ENCODE data around the gene ANXA3.
"Not testable (repeated sequence)": the region's sequence is repeated elsewhere in the genome, so short reads cannot be mapped to it uniquely, and the experiment has no call there.

ANXA3 gene, protein sequence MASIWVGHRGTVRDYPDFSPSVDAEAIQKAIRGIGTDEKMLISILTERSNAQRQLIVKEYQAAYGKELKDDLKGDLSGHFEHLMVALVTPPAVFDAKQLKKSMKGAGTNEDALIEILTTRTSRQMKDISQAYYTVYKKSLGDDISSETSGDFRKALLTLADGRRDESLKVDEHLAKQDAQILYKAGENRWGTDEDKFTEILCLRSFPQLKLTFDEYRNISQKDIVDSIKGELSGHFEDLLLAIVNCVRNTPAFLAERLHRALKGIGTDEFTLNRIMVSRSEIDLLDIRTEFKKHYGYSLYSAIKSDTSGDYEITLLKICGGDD

DNA sequence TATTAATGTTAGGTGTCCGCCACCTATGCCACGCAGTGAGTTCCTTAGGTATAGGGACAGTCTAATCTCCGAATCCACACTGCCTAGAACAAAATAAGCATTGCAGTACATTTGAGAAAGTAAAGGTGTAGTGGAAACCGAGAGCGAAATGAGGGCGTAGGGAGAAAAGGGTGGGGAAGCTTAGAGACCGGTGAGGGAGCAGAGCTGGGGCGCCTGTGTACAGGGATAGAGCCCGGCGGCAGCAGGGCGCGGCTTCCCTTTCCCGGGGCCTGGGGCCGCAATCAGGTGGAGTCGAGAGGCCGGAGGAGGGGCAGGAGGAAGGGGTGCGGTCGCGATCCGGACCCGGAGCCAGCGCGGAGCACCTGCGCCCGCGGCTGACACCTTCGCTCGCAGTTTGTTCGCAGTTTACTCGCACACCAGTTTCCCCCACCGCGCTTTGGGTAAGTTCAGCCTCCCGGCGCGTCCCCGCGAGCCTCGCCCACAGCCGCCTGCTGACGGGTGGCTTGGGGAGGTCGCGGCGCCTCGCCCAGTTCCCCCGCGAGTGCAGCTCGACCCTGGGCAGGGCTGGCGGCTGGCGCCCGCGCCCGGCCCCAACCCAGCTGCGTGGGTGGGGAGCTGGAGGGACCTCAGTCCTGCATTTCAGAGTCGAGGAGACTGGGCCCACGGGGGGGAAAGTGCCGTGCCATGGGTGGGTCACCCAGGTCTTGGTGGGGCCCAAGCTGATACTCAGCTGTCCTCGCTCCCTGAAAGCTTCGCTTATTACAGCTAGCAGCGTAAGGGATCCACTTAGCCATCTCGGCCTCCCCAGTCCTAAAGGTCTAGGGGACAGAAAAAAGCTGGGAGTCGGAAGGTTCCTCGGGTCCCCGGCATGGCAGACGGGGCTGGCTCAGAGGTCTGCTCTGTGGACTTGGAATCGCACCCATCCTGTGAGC lies at the start of gene ANXA3:
TSS of gene ANXA3 (plus strand) at position 351 of the 932 bp plus-strand sequence. CDS start 2,704 bp downstream, outside the sequence.
- Histone ChIP-seq H3K4me3 (ENCODE audit: low read length) (peak within 1 kb of the TSS; percentile 56; the same call in 1 of the 2 replicates), H3K27me3 (ENCODE audit: control insufficient read depth, insufficient read depth, low read length) (peaks cover 2% of the 10 kb centered on the region; the same call in 1 of the 2 replicates), H3K36me3 (ENCODE audit: control insufficient read depth, insufficient read depth, low read length) (no peaks in the 10 kb centered on the region), H3K9me3 (ENCODE audit: control insufficient read depth, insufficient read depth, low read length) (no peaks in the 10 kb centered on the region), H3K4me1 (ENCODE audit: control insufficient read depth, insufficient read depth, low read length) (peaks cover 5% of the 10 kb centered on the region; the same call in 1 of the 2 replicates), H3K27ac (ENCODE audit: low read length) (no peak within 1 kb of the TSS)
- DNase-seq (ENCODE audit: low read depth, low spot score): no peak
- no CpG with 5 or more reads among the region's 65 CpGs for WGBS (ENCODE audit: insufficient coverage, insufficient read length)

DNA sequence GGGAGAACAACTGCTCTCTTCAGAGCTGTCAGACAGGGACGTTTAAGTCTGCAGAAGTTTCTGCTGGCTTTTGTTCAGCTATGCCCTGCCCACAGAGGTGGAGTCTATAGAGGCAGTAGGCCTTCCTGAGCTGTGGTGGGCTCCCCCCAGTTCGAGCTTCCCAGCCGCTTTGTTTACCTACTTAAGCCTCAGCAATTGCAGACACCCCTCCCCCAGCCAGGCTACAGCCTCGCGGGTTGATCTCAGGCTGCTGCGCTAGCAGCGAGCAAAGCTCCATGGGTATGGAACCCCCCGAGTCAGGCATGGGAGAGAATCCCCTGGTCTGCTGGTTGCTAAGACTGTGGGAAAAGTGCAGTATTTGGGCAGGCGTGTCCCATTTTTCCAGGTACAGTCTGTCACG lies 45.3 kb upstream of the ANXA3 start:
- not testable (repeated sequence) for H3K9me3 ChIP-seq (ENCODE audit: control insufficient read depth, insufficient read depth, low read length); H3K27ac ChIP-seq (ENCODE audit: low read length); H3K4me1 ChIP-seq (ENCODE audit: control insufficient read depth, insufficient read depth, low read length); H3K27me3 ChIP-seq (ENCODE audit: control insufficient read depth, insufficient read depth, low read length); H3K4me3 ChIP-seq (ENCODE audit: low read length); DNase-seq (ENCODE audit: low read depth, low spot score)
- peaks cover 12% of the 10 kb centered on the region; the same call in 1 of the 2 replicates for H3K36me3 ChIP-seq (ENCODE audit: control insufficient read depth, insufficient read depth, low read length)
- WGBS (ENCODE audit: insufficient coverage, insufficient read length): no CpG with 5 or more reads among the region's 10 CpGs

DNA sequence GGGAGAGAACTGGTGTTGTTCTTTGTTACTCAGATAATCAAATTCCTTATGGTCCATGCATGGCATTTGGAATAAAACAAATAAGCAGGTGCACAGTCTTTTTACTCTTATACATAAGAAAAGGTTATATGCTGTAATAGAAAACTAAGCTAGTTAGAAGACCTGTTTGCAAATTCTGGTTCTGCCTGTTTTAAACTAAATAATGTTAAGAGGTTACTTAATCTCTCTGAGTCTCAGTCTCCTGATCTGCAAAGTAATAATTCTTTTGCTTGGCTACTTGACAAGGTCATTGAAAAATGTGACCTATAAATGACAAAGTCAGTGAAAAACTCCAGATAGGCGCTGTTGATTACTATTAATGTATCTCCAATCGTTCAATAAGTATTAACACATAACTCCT lies 42.5 kb upstream of the ANXA3 start:
- H3K27ac ChIP-seq (ENCODE audit: low read length): no peak overlapping the region
- no peak for DNase-seq (ENCODE audit: low read depth, low spot score)
- peaks cover 20% of the 10 kb centered on the region; the same call in 1 of the 2 replicates for H3K36me3 ChIP-seq (ENCODE audit: control insufficient read depth, insufficient read depth, low read length)
- no peaks in the 10 kb centered on the region; the same call in 1 of the 2 replicates for H3K4me1 ChIP-seq (ENCODE audit: control insufficient read depth, insufficient read depth, low read length)
- no peaks in the 10 kb centered on the region for H3K9me3 ChIP-seq (ENCODE audit: control insufficient read depth, insufficient read depth, low read length)
- H3K27me3 ChIP-seq (ENCODE audit: control insufficient read depth, insufficient read depth, low read length): no peaks in the 10 kb centered on the region
- no peak overlapping the region for H3K4me3 ChIP-seq (ENCODE audit: low read length)
- WGBS (ENCODE audit: insufficient coverage, insufficient read length): no CpG with 5 or more reads among the region's 2 CpGs

DNA sequence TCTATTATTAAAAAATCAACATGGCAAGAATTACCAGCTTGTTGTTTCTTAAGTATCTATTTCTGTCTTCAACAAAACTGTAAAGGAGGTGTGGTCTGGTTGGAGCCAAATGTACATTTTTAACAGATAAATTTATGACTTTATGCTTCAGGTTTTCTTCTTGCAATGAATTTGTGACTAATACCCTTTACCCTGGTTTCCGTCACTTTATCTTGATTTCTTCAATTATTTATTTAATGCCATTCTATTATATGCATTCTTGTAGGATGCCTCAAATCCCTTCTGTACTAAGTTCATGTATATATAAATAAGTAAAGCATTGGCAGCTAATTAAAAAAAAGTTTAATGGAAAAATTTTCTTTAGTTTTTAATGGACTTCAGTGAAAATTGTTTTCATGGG lies 41.5 kb upstream of the ANXA3 start:
- H3K27me3 ChIP-seq (ENCODE audit: control insufficient read depth, insufficient read depth, low read length): no peaks in the 10 kb centered on the region
- H3K9me3 ChIP-seq (ENCODE audit: control insufficient read depth, insufficient read depth, low read length): no peaks in the 10 kb centered on the region
- DNase-seq (ENCODE audit: low read depth, low spot score): no peak
- H3K4me1 ChIP-seq (ENCODE audit: control insufficient read depth, insufficient read depth, low read length): no peaks in the 10 kb centered on the region; the same call in 1 of the 2 replicates
- peaks cover 22% of the 10 kb centered on the region; the same call in 1 of the 2 replicates for H3K36me3 ChIP-seq (ENCODE audit: control insufficient read depth, insufficient read depth, low read length)
- H3K4me3 ChIP-seq (ENCODE audit: low read length): no peak overlapping the region
- H3K27ac ChIP-seq (ENCODE audit: low read length): no peak overlapping the region
- no CpG with 5 or more reads among the region's 1 CpG for WGBS (ENCODE audit: insufficient coverage, insufficient read length)

DNA sequence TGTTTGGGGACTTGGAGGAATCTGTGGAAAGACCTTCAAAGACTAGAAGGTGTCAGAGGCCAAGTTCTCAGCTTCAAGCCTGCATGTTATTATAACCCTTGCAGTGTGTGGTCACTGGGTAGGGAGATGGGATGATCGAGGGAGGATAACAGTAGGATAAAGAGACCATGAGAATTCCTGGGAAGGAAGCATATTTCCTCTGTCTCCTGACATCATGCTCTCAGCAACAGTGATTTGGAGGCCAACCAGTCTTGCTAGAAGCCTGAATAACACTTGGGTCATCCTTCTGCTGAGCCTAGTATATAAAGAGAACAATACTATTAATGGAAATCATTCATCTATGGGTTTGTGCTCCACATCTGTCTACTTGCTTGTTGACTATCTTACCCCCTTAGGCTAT lies 40.9 kb upstream of the ANXA3 start:
- Histone ChIP-seq H3K4me1 (ENCODE audit: control insufficient read depth, insufficient read depth, low read length) (no peaks in the 10 kb centered on the region; the same call in 1 of the 2 replicates), H3K36me3 (ENCODE audit: control insufficient read depth, insufficient read depth, low read length) (peaks cover 22% of the 10 kb centered on the region; the same call in 1 of the 2 replicates), H3K27me3 (ENCODE audit: control insufficient read depth, insufficient read depth, low read length) (no peaks in the 10 kb centered on the region), H3K9me3 (ENCODE audit: control insufficient read depth, insufficient read depth, low read length) (no peaks in the 10 kb centered on the region), H3K27ac (ENCODE audit: low read length) (no peak overlapping the region), H3K4me3 (ENCODE audit: low read length) (no peak overlapping the region)
- no peak for DNase-seq (ENCODE audit: low read depth, low spot score)
- no CpG with 5 or more reads among the region's 1 CpG for WGBS (ENCODE audit: insufficient coverage, insufficient read length)

DNA sequence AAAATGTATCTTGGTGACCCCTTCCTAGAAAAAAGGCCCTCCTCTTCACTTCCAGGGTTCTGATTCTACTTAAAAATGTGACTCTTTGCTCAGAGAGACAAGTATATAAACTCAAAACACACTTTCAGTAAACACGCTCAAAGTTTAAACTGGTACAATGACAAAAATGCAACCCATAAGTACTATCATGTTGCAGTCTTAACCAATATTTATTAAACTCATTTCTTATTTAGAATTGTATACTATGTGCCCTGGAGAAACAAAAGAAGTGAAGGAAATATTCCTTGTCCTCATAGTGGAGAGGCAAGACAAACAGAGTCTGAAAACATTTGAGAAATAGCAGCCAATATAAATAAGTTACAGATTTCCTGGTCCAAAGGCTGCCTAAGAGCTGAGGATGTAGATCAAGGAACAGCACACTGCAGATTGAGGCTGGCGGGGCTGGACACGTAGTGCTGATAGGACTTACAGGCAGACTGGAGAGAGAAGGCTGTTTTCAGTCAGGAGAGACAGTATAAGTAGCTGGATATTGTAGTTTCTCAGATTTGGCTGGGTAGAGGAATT lies 39.1 kb upstream of the ANXA3 start:
- peaks cover 19% of the 10 kb centered on the region; the same call in 1 of the 2 replicates for H3K36me3 ChIP-seq (ENCODE audit: control insufficient read depth, insufficient read depth, low read length)
- H3K4me3 ChIP-seq (ENCODE audit: low read length): no peak overlapping the region
- no peaks in the 10 kb centered on the region for H3K27me3 ChIP-seq (ENCODE audit: control insufficient read depth, insufficient read depth, low read length)
- no CpG with 5 or more reads among the region's 3 CpGs for WGBS (ENCODE audit: insufficient coverage, insufficient read length)
- DNase-seq (ENCODE audit: low read depth, low spot score): no peak
- no peak overlapping the region for H3K27ac ChIP-seq (ENCODE audit: low read length)
- H3K9me3 ChIP-seq (ENCODE audit: control insufficient read depth, insufficient read depth, low read length): no peaks in the 10 kb centered on the region
- H3K4me1 ChIP-seq (ENCODE audit: control insufficient read depth, insufficient read depth, low read length): no peaks in the 10 kb centered on the region

DNA sequence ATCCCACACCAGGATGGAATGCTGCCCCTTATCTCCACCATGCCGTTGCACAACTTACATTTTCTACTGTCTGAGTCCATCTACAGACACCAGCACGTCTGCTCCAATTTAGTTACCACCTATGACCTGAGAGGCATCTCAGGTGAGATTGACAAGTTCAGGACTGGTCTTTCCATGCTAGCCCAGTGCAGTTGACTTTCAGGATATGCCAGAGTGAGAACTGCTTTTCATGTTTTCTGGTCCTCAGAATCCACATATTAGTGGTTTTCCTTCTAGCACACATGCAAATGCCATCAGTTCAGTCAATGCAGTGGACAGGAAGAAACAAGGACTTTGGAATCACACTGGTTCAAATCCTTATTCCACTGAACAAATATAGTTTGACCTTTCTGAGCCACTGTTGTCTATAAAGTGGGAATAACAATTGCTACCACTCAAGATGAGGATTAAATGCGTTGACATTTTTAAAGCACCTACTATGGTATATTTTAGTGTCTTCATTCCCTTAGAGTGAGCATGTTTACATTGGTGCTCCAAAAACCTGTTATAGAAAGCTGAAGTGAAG lies 38.1 kb upstream of the ANXA3 start:
- Histone ChIP-seq H3K9me3 (ENCODE audit: control insufficient read depth, insufficient read depth, low read length) (no peaks in the 10 kb centered on the region), H3K36me3 (ENCODE audit: control insufficient read depth, insufficient read depth, low read length) (peaks cover 16% of the 10 kb centered on the region; the same call in 1 of the 2 replicates), H3K4me3 (ENCODE audit: low read length) (no peak overlapping the region), H3K27ac (ENCODE audit: low read length) (no peak overlapping the region), H3K4me1 (ENCODE audit: control insufficient read depth, insufficient read depth, low read length) (no peaks in the 10 kb centered on the region), H3K27me3 (ENCODE audit: control insufficient read depth, insufficient read depth, low read length) (no peaks in the 10 kb centered on the region)
- DNase-seq (ENCODE audit: low read depth, low spot score): no peak
- WGBS (ENCODE audit: insufficient coverage, insufficient read length): no CpG with 5 or more reads among the region's 3 CpGs

DNA sequence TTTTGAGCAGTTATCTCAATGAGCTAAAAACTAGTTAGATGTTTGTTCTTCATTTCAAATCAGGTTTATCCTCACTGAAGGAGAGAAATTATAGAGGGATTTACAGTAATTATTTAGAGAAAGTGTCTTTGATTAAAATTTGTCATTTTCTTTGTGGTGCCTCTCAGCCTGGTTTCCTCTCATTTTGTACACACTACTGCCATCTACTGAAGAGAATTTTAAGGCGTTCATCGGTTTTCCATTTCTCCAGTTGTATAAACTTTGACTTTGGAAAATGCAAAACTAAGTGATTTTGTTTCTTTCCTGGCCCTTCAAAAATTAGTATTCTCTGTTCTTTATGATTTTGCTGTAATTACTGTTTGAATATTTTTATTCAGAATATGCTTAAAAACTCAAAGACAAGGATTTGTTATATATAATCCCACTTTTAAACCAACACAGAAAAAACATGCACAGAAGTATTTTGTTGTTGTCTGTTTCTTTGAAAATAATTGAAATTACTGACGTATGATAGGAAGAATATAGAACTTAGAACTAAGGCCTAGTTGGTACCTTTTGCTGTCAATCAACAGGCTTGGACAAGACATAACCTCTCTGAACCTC lies 34.4 kb upstream of the ANXA3 start:
- Histone ChIP-seq H3K36me3 (ENCODE audit: control insufficient read depth, insufficient read depth, low read length) (peaks cover 10% of the 10 kb centered on the region; the same call in 1 of the 2 replicates), H3K27me3 (ENCODE audit: control insufficient read depth, insufficient read depth, low read length) (no peaks in the 10 kb centered on the region)
- no CpG with 5 or more reads among the region's 3 CpGs for WGBS (ENCODE audit: insufficient coverage, insufficient read length)

DNA sequence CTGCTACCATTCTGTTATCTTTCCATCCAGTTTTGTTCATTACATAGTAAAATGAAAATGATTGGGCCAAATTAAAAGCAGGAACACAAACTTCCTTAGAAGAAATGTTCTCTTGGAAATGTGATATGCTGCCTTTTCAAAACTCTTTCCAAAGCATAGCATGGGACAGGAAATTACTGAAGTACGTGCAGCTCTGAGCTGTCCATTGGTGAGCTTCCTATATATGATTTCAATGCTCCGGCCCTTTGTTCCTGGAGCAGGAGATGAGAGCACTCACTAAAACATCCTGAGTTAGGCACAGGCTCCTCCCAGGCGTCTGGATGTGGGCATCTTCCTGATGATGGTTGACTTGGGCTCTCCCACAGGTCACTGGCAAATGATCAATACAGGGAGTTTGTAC lies 33.0 kb upstream of the ANXA3 start:
- Histone ChIP-seq H3K9me3 (ENCODE audit: control insufficient read depth, insufficient read depth, low read length) (no peaks in the 10 kb centered on the region), H3K27me3 (ENCODE audit: control insufficient read depth, insufficient read depth, low read length) (no peaks in the 10 kb centered on the region), H3K4me1 (ENCODE audit: control insufficient read depth, insufficient read depth, low read length) (no peaks in the 10 kb centered on the region), H3K27ac (ENCODE audit: low read length) (no peak overlapping the region), H3K36me3 (ENCODE audit: control insufficient read depth, insufficient read depth, low read length) (peaks cover 7% of the 10 kb centered on the region; the same call in 1 of the 2 replicates), H3K4me3 (ENCODE audit: low read length) (no peak overlapping the region)
- no peak for DNase-seq (ENCODE audit: low read depth, low spot score)
- WGBS (ENCODE audit: insufficient coverage, insufficient read length): no CpG with 5 or more reads among the region's 3 CpGs

More for the DNA sequence above, 34.4 kb upstream of the ANXA3 start:
- Histone ChIP-seq H3K9me3 (ENCODE audit: control insufficient read depth, insufficient read depth, low read length) (no peaks in the 10 kb centered on the region), H3K27ac (ENCODE audit: low read length) (no peak overlapping the region), H3K4me1 (ENCODE audit: control insufficient read depth, insufficient read depth, low read length) (no peaks in the 10 kb centered on the region), H3K4me3 (ENCODE audit: low read length) (no peak overlapping the region)
- DNase-seq (ENCODE audit: low read depth, low spot score): no peak
